Prostate gland (tissue), 2 donors: ENCODE measurements around the gene ACTL7A. TPM values are rescaled to one million over a fixed set of nuclear protein-coding genes. Genes with fewer than 3 reads are reported as not detected.

Source experiments
- DNase-seq: peaks from one replicate; pipeline ENCODE4 v3.0.0-alpha.2; 2019; ENCODE audit warnings: low spot score
- H3K27ac ChIP-seq, 2 donors: fragments of 200-600 bp; sonication (generic); 2 replicates each; pipeline ENCODE4 v1.5.1; 2017 to 2019
- H3K27me3 ChIP-seq: fragments of 200-600 bp; sonication (generic); replicated peaks from 2 replicates; pipeline ENCODE4 v1.5.1; 2019; ENCODE audit not compliant: insufficient read depth
- H3K36me3 ChIP-seq, 2 donors: fragments of 200-600 bp; sonication (generic); 1 replicate in 1 of 2; 2 replicates in 1 of 2; pipeline versions ENCODE4 v1.5.1 to v1.8.1; 2017 to 2019
- H3K4me1 ChIP-seq: fragments of 200-600 bp; sonication (generic); replicated peaks from 2 replicates; pipeline ENCODE4 v1.5.1; 2019
- H3K4me3 ChIP-seq, 2 donors: fragments of 200-600 bp; sonication (generic); 2 replicates each; pipeline ENCODE4 v1.5.1; 2017 to 2019
- H3K9me3 ChIP-seq: fragments of 200-600 bp; sonication (generic); 2 replicates; pipeline ENCODE4 v1.5.1; 2017
- POLR2A ChIP-seq: fragments of 450-650 bp; IDR thresholded peaks from one replicate; pipeline ENCODE4 v1.6.1; 2016; ENCODE audit warnings: antibody characterized with exemption, mild to moderate bottlenecking
- POLR2AphosphoS5 ChIP-seq: sonication (generic); formaldehyde crosslinking; IDR thresholded peaks from one replicate; pipeline ENCODE4 v1.6.1; 2017; ENCODE audit warnings: antibody characterized with exemption
- WGBS: methylation state at CpG from one replicate; pipeline ENCODE4 v1.1.5; 2018; 5-methylcytosine and 5-hydroxymethylcytosine counted together
- intact Hi-C: fragments of 100-400 bp; cut with DNase I; formaldehyde crosslinking; loops from one replicate; pipeline ENCODE4 v1.14.2; 2022
- total RNA-seq, 2 donors: library from RNA; depleted of rRNA; stranded (reverse); fragments of >200 nt; gene quantifications; one replicate each; pipeline ENCODE4 v1.1.0, GENCODE V29; 2016
- TF ChIP-seq, protein P1 (sequence below), 4 experiments: fragments of 200-600 bp in 2 of 4; fragments of 450-650 bp in 2 of 4; sonication (generic) in 2 of 4; IDR thresholded peaks; 1 replicate in 3 of 4; 2 replicates in 1 of 4; pipeline ENCODE4 v1.5.1; 2016 to 2019; ENCODE audit warnings: antibody characterized with exemption in 4 of 4, mild to moderate bottlenecking in 2 of 4, moderate library complexity in 2 of 4

ACTL7A gene
- total RNA-seq, 2 donors from 2014 or later: 10.1 TPM; not detected in 1

DNA sequence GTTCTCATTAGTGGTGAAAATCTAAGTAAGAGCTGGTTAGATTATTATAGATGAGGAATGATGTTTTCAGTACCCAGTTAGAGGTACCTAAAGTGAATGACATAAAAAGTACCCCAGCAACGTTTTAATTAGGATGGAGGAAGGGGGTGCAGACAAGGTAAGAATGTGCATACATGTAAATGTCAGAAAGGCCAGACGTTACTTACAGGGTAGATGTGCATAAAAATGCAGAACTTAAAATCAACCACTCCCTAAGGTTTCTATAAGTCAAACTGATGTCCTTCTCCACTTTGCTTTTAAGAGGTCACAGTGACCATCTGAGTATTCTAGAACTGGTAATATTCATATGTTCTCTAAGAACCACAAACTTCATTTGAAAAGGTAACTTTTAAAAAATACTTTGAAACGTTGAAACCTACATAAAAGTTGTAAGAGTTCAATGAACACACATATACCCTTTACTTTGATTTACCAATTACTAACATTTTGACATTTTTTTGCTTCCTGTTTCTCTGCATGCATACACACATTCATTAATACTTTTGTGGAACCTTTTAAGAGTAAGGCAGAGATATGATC lies 18.8 kb downstream of the ACTL7A start:
- WGBS: 77% methylated on average over 3 of the region's 3 CpGs

DNA sequence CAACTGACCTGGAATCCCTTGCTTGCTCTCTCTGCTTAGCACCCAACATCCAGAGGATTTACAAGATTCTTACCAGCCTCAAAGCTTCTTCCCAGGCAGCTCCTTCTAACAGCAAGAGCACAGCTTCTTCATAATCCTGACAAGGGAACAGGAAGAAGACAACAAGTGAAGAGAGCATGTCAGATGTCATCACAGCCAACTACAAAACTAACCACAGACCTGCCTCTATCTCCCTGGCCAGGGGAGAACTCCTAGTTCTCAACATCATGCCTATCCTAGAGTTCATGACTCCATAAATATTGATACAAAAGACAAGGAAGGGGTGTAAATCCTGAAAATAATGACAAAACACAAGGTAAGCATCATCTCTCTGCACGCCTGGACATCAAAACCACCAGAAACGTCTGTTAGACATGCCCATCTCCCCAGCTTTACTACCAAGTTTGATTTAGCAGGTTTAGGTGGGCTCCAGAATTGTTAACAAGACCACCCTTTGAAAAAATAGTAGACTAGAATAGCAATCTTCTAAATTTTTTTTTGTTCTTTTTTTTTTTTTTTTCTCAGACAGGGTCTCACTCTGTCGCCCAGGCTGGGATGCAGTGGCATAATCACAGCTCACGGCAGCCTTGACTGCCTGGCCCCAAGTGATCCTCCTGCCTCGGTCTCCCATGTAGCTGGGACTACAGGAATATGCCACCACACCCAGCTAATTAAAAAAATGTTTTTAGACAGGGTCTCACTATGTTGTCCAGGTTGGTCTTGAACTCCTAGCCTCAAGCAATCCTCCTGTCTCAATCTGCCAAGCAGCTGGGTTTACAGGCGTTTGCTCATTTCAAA lies 20.2 kb downstream of the ACTL7A start:
- no peak overlapping the region for H3K4me3 ChIP-seq
- H3K36me3 ChIP-seq: peaks cover 3 to 4% of the 10 kb centered on the region in 2 donors
- no peak overlapping the region for H3K27ac ChIP-seq
- intact Hi-C loops: no loop called here
- no peaks in the 10 kb centered on the region for H3K4me1 ChIP-seq
- no peaks in the 10 kb centered on the region for H3K27me3 ChIP-seq
- TF ChIP-seq POLR2A (no peak), POLR2AphosphoS5 (no peak)
- TF ChIP-seq, protein P1, sequence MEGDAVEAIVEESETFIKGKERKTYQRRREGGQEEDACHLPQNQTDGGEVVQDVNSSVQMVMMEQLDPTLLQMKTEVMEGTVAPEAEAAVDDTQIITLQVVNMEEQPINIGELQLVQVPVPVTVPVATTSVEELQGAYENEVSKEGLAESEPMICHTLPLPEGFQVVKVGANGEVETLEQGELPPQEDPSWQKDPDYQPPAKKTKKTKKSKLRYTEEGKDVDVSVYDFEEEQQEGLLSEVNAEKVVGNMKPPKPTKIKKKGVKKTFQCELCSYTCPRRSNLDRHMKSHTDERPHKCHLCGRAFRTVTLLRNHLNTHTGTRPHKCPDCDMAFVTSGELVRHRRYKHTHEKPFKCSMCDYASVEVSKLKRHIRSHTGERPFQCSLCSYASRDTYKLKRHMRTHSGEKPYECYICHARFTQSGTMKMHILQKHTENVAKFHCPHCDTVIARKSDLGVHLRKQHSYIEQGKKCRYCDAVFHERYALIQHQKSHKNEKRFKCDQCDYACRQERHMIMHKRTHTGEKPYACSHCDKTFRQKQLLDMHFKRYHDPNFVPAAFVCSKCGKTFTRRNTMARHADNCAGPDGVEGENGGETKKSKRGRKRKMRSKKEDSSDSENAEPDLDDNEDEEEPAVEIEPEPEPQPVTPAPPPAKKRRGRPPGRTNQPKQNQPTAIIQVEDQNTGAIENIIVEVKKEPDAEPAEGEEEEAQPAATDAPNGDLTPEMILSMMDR (IDR thresholded peaks at IDR 0.05): no peak
- no peak for DNase-seq
- no peaks in the 10 kb centered on the region for H3K9me3 ChIP-seq
- over 99% methylated on average over 6 of the region's 6 CpGs for WGBS

More for the DNA sequence above, 18.8 kb downstream of the ACTL7A start:
- H3K4me3 ChIP-seq: no peak overlapping the region
- DNase-seq: no peak
- TF ChIP-seq POLR2A: no peak
- TF ChIP-seq, protein P1 (IDR thresholded peaks at IDR 0.05): no peak
- no peak for TF ChIP-seq POLR2AphosphoS5
- H3K9me3 ChIP-seq: no peaks in the 10 kb centered on the region
- H3K27ac ChIP-seq: no peak overlapping the region
- intact Hi-C loops: no loop called here
- H3K27me3 ChIP-seq: no peaks in the 10 kb centered on the region
- H3K4me1 ChIP-seq: no peaks in the 10 kb centered on the region
- peaks cover 3 to 4% of the 10 kb centered on the region in 2 donors for H3K36me3 ChIP-seq

DNA sequence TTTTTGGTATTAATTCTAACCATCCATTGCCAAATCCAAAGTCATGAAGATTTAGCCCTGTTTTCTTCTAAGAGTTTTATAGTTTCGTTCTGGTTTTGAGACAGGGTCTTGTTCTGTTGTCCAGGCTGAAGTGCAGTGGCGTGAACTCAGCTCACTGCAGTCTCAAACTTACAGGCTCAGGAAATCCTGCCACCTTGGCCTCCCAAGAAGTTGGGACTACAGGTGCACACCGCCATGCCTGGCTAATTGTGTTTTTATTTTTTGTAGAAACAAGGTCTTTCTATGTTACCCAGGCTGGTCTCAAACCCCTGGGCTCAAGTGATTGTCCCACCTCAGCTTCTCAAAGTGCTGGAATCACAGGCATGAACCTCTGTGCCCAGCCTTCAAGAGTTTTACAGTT lies 21.0 kb downstream of the ACTL7A start:
- no peaks in the 10 kb centered on the region for H3K9me3 ChIP-seq
- H3K4me1 ChIP-seq: no peaks in the 10 kb centered on the region
- 94% methylated on average over 3 of the region's 3 CpGs for WGBS
- intact Hi-C loops: no loop called here
- H3K4me3 ChIP-seq: no peak overlapping the region
- H3K27me3 ChIP-seq: no peaks in the 10 kb centered on the region
- TF ChIP-seq, protein P1 (IDR thresholded peaks at IDR 0.05): no peak
- no peak for TF ChIP-seq POLR2AphosphoS5
- no peak for TF ChIP-seq POLR2A
- DNase-seq: no peak
- no peak overlapping the region for H3K27ac ChIP-seq
- peaks cover 3% of the 10 kb centered on the region in 2 donors for H3K36me3 ChIP-seq

DNA sequence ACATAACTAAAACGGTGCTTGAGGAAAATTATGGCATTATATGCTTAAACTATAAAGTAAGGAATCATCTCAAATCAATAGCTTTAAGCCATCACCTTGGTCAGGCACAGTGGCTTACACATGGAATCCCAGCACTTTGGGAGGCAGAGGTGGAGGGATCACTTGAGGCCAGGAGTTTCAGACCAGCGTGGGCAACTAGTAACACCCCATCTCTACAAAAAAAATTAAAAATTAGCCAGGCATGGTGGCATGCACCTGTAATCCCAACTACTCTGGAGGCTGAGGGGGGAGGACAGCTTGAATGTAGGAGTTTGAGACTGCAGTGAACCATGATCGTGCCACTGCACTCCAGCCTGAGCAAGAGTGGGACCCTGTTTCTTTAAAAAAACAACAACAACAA lies 22.6 kb downstream of the ACTL7A start:
- intact Hi-C loops: no loop called here
- Histone ChIP-seq H3K9me3 (no peaks in the 10 kb centered on the region), H3K4me3 (no peak overlapping the region), H3K27me3 (no peaks in the 10 kb centered on the region), H3K4me1 (no peaks in the 10 kb centered on the region), H3K36me3 (no peaks in the 10 kb centered on the region), H3K27ac (no peak overlapping the region)
- TF ChIP-seq POLR2A: no peak
- TF ChIP-seq POLR2AphosphoS5: no peak
- TF ChIP-seq, protein P1 (IDR thresholded peaks at IDR 0.05): no peak
- no peak for DNase-seq
- 96% methylated on average over 3 of the region's 3 CpGs for WGBS
